NCI-H82 (cell line): ENCODE results near the gene EXOC8.

ENCODE experiments used
- DNase-seq: peaks from one replicate; lab custom pipeline; 2025; lab: John Stamatoyannopoulos, UW

The EXOC8 gene

GRCh38 chr1:231313661-231314060 lies 24.0 kb downstream of the EXOC8 start:
- no peak for DNase-seq

GRCh38 chr1:231312432-231312788 lies 25.2 kb downstream of the EXOC8 start:
- DNase-seq: no peak

GRCh38 chr1:231311720-231312431 lies 25.8 kb downstream of the EXOC8 start:
- DNase-seq: no peak

GRCh38 chr1:231310391-231310934 lies 27.2 kb downstream of the EXOC8 start:
- DNase-seq: no peak

GRCh38 chr1:231301990-231302389 lies 35.7 kb downstream of the EXOC8 start:
- no peak for DNase-seq

GRCh38 chr1:231295938-231296337 lies 41.7 kb downstream of the EXOC8 start:
- DNase-seq: no peak

- no peak for DNase-seq
These were observed 51.0 kb downstream of the EXOC8 start for GRCh38 chr1:231286603-231287002.

GRCh38 chr1:231284441-231284840 lies 53.2 kb downstream of the EXOC8 start:
- DNase-seq: no peak
